Suprapubic skin (tissue), 3 donors: Measurements from ENCODE around the gene LPIN3.

ENCODE experiments used
- CTCF ChIP-seq, 2 donors: fragments of 200-600 bp in 1 of 2; fragments of 450-650 bp in 1 of 2; sonication (generic) in 1 of 2; IDR thresholded peaks; one replicate each; pipeline ENCODE4 v1.5.1; 2016 to 2019; ENCODE audit warnings: antibody characterized with exemption in 2 of 2, mild to moderate bottlenecking in 1 of 2, moderate library complexity in 1 of 2
- POLR2A ChIP-seq, 2 donors: fragments of 450-650 bp; IDR thresholded peaks; one replicate each; pipeline ENCODE4 v1.6.1; 2017; ENCODE audit warnings: antibody characterized with exemption in 2 of 2, mild to moderate bottlenecking in 2 of 2, moderate library complexity in 2 of 2

GRCh38 chr20:41361757-41362747, 21.4 kb downstream of the LPIN3 start:
- TF ChIP-seq CTCF (IDR thresholded peaks at IDR 0.05) (no peak), POLR2A (IDR thresholded peaks at IDR 0.05) (no peak)
